CD4-positive, alpha-beta memory T cell (primary cell): Measurements from ENCODE around the gene U2AF1L4. TPM values are rescaled to one million over a fixed set of nuclear protein-coding genes. Genes with fewer than 3 reads are reported as not detected.

Experiments
- CTCF ChIA-PET: fragments of 350-600 bp; sonication (Branson Sonifier 250); formaldehyde crosslinking; loops from one replicate; lab custom pipeline; 2021; ENCODE audit warnings: inconsistent platforms; ENCODE audit not compliant: partially characterized antibody; lab: Charles Lee
- POLR2A ChIA-PET: fragments of 350-600 bp; sonication (Branson Sonifier 250); formaldehyde crosslinking; loops from one replicate; lab custom pipeline; 2021; ENCODE audit not compliant: partially characterized antibody; lab: Charles Lee
- DNase-seq, 5 donors: peaks; one replicate each; pipeline versions ENCODE4 v3.0.0 to v3.0.0-alpha.2; 2020 to 2022; ENCODE audit warnings: mixed read lengths in 1 of 5
- H3K27ac ChIP-seq: one replicate; pipeline ENCODE4 v1.7.0; 2013; ENCODE audit warnings: low read depth, low read length
- H3K27me3 ChIP-seq: 2 replicates; pipeline ENCODE4 v1.7.0; 2013; ENCODE audit warnings: mild to moderate bottlenecking, low read length, moderate library complexity; ENCODE audit not compliant: insufficient read depth
- H3K36me3 ChIP-seq: 2 replicates; pipeline ENCODE4 v1.7.0; 2013; ENCODE audit warnings: mild to moderate bottlenecking, low read length, moderate library complexity; ENCODE audit not compliant: insufficient read depth
- H3K4me1 ChIP-seq: 2 replicates; pipeline ENCODE4 v1.7.0; 2013; ENCODE audit warnings: mild to moderate bottlenecking, low read length, moderate library complexity; ENCODE audit not compliant: insufficient read depth
- H3K4me3 ChIP-seq, 2 donors: one replicate each; pipeline ENCODE4 v1.7.0; 2013; ENCODE audit warnings: low read length in 2 of 2, mild to moderate bottlenecking in 1 of 2
- H3K9me3 ChIP-seq, 2 donors: one replicate each; pipeline ENCODE4 v1.7.0; 2013; ENCODE audit warnings: low read length in 2 of 2, control low read depth in 1 of 2; ENCODE audit not compliant: control insufficient read depth in 1 of 2
- H3K27ac Mint-ChIP-seq, 7 donors: one replicate each; pipeline ENCODE4 v1.8.0; 2020 to 2021; ENCODE audit warnings: mixed read lengths in 7 of 7, mild to moderate bottlenecking in 6 of 7, inconsistent platforms in 3 of 7, moderate library complexity in 3 of 7
- H3K27me3 Mint-ChIP-seq, 2 donors: one replicate each; pipeline ENCODE4 v1.8.0; 2020 to 2021; ENCODE audit warnings: mixed read lengths in 2 of 2
- H3K36me3 Mint-ChIP-seq, 2 donors: one replicate each; pipeline ENCODE4 v1.8.0; 2020 to 2021; ENCODE audit warnings: mixed read lengths in 2 of 2, inconsistent platforms in 1 of 2, mild to moderate bottlenecking in 1 of 2
- H3K4me1 Mint-ChIP-seq, 4 donors: one replicate each; pipeline ENCODE4 v1.8.0; 2020 to 2021; ENCODE audit warnings: mixed read lengths in 4 of 4, mild to moderate bottlenecking in 1 of 4
- H3K4me3 Mint-ChIP-seq, 8 donors: one replicate each; pipeline ENCODE4 v1.8.0; 2020 to 2021; ENCODE audit warnings: mixed read lengths in 8 of 8, mild to moderate bottlenecking in 7 of 8, moderate library complexity in 6 of 8, inconsistent platforms in 3 of 8
- H3K9me3 Mint-ChIP-seq, 8 donors: one replicate each; pipeline ENCODE4 v1.8.0; 2020 to 2021; ENCODE audit warnings: mixed read lengths in 8 of 8, mild to moderate bottlenecking in 5 of 8, inconsistent platforms in 3 of 8, moderate library complexity in 1 of 8
- intact Hi-C: fragments of 100-400 bp; cut with micrococcal nuclease; formaldehyde crosslinking; loops from one replicate; pipeline ENCODE4 v1.15.1; 2023
- polyA plus RNA-seq, 2 donors: library from polyadenylated mRNA; unstranded; fragments of 300-500 nt; fragmentation: Illumina TruSeq; gene quantifications; one replicate each; pipeline ENCODE4 v1.2.3, GENCODE V29; 2021
- total RNA-seq, 2 experiments: library from RNA; stranded (reverse); gene quantifications; one replicate each; pipeline ENCODE4 v1.2.3, GENCODE V29; 2021

The U2AF1L4 gene
- total and polyA plus RNA-seq, 4 experiments from 2014 or later, result 48.7 to 65.2 (median 55.7) TPM

DNA sequence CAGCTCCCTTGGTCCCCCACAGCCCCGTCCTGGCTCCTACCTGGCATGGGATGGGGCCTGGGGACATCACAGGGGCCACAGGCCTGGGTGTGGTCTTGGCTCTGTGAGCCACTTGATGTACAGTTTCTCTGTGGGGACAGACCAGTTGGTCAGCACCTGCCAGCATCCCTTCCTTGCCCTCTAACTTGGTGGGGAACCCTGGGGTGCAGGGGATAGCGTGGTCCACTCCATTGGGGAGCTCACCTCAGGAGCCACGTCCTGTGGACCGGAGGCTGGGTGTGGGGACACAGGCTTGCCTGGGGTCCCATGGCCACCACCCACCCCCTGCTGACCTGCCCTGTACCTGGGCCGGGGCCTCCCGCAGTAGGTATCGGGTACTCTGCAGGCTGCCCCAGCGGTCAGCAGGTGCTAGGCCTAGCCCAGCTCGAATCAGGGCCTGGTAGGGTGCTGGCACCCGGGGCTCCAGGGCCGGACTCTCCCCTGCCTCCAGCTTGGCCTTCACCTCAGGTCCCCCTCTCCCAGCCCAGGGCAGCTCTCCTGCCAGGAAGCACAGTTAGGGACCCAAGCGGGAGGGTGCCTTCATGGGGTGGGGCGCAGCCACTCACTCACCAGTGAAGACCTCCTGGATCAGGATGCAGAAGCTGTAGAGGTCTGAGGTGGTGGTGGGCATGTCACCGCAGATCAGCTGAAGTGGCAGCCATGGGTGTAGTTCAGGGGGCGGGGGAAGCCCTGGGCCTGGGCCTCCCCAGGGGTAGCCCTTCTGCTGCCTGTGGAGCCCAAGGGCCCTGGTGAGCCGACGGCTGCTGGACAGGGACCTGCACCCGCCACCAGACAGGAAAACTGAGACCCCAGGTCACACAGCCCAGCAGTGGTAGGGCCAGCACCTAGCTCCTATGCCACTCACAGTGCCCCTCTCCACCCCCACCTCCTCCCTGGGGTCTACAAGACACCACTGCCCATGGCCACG is 45.0 kb upstream of the U2AF1L4 start:
- Histone ChIP-seq H3K27me3 (no peaks in the 10 kb centered on the region), H3K36me3 (no peaks in the 10 kb centered on the region), H3K4me1 (no peaks in the 10 kb centered on the region), H3K27ac (no peak overlapping the region), H3K4me3 (no peak overlapping the region), H3K9me3 (no peaks in the 10 kb centered on the region)
- H3K27ac Mint-ChIP-seq, result no peak overlapping the region
- peaks cover 0 to 1% of the 10 kb centered on the region in 2 donors for H3K36me3 Mint-ChIP-seq
- POLR2A ChIA-PET, result interaction anchor here (1.2 kb wide), 1 partner anchor 96 kb away, joined by 3 read pairs; no protein-coding TSS in a partner anchor
- intact Hi-C loops, result no loop called here
- H3K9me3 Mint-ChIP-seq, result peaks cover 0 to 2% (median 0%) of the 10 kb centered on the region in 8 donors
- H3K27me3 Mint-ChIP-seq, result peaks cover 4 to 6% of the 10 kb centered on the region in 2 donors
- no peak for DNase-seq
- H3K4me3 Mint-ChIP-seq, result no peak overlapping the region
- CTCF ChIA-PET, result interaction anchor here (1.0 kb wide), 1 partner anchor 95 kb away, joined by 3 read pairs; no protein-coding TSS in a partner anchor
- no peaks in the 10 kb centered on the region for H3K4me1 Mint-ChIP-seq

DNA sequence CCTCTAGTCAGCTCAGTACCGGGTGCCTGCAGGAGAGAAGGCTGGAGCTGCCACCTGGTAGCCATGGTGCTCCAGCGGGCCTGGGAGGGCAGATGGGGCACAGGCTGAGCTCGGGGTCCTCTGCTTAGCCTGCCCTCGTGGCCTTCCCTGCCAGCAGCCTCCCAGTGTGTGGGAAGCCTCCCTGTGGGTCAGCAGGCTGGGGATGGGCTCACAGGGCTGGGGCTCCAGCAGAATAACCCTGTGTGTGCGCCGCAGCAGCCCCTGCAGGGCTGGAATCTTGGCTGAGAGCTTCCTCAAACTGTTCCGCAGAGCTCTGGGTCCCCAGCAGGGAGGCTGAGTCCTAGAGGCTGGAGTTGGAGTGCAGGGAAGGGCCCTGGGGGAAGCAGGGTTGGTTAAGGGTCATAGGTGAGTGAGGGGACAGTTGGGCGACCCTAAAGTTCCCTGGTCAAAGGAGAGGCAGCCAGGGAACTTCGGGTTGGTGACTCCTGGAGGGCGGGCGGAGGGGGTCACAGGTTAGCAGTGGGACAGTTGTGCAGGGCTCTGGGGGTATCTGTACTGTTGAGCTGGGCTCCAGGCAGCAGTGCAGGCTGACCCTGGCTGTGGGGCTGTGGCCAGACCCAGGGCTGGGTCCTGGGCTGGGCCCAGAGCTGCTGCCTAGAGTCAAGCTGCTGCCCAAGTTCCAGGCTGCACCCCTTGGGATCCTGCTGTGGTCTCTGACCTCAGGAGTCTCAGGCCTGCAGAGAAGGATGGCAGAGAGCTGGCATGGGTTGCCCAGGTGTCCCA is 44.2 kb upstream of the U2AF1L4 start:
- ChIA-PET CTCF (interaction anchor here (1.0 kb wide), 1 partner anchor 94 kb away, joined by 3 read pairs; no protein-coding TSS in a partner anchor), POLR2A (no interaction called here)
- Mint-ChIP-seq H3K27ac (no peak overlapping the region), H3K27me3 (peaks cover 4 to 6% of the 10 kb centered on the region in 2 donors), H3K4me1 (no peaks in the 10 kb centered on the region), H3K36me3 (peaks cover 0 to 1% of the 10 kb centered on the region in 2 donors), H3K9me3 (peaks cover 0 to 2% (median 0%) of the 10 kb centered on the region in 8 donors), H3K4me3 (no peak overlapping the region)
- no peaks in the 10 kb centered on the region for H3K27me3 ChIP-seq
- DNase-seq, result no peak
- no peak overlapping the region for H3K27ac ChIP-seq
- no peaks in the 10 kb centered on the region for H3K36me3 ChIP-seq
- H3K4me1 ChIP-seq, result no peaks in the 10 kb centered on the region
- no peak overlapping the region for H3K4me3 ChIP-seq
- no peaks in the 10 kb centered on the region for H3K9me3 ChIP-seq
- intact Hi-C loops, result no loop called here

DNA sequence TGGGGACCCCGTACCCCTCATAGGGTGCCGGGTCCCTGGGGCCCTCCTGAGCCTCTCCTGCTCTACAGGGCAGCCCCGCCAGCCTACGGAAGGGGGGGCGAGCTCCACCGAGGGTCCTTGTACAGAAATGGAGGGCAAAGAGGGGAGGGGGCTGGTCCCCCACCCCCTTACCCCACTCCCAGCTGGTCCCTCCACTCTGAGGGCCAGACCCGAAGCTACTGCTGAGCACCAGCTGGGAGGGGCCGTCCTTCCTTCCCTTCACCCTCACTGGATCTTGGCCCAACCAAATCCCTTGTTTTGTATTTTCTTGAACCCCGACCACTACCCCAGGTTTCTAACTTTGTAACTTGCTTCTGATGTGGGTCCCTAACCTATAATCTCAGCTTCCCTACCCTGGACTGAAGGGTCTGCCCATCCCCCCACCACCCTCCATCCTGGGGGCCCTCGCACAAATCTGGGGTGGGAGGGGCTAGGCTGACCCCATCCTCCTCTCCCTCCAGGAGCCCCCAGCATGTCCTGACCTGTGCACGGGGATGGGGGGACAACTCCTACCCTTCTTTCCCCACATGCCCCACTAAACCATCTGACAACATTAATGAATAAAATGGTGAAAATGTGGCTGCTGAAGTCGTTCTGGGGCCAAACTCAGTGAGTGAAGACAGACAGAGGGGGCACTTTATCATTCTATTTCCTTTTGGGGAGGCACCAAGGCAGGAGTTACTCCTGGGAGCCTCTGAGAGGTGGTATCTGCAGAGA is 43.2 kb upstream of the U2AF1L4 start:
- H3K27me3 Mint-ChIP-seq, result peaks cover 0 to 3% of the 10 kb centered on the region in 2 donors

DNA sequence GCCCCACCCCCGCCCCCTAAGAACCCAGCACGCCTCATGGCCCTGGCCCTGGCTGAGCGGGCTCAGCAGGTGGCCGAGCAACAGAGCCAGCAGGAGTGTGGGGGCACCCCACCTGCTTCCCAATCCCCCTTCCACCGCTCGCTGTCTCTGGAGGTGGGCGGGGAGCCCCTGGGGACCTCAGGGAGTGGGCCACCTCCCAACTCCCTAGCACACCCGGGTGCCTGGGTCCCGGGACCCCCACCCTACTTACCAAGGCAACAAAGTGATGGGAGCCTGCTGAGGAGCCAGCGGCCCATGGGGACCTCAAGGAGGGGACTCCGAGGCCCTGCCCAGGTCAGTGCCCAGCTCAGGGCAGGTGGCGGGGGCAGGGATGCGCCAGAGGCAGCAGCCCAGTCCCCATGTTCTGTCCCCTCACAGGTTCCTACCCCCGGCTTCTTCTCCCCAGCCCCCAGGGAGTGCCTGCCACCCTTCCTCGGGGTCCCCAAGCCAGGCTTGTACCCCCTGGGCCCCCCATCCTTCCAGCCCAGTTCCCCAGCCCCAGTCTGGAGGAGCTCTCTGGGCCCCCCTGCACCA is 42.1 kb upstream of the U2AF1L4 start:
- Histone ChIP-seq H3K27ac (no peak overlapping the region), H3K27me3 (no peaks in the 10 kb centered on the region), H3K4me1 (no peaks in the 10 kb centered on the region), H3K9me3 (no peaks in the 10 kb centered on the region), H3K4me3 (no peak overlapping the region), H3K36me3 (no peaks in the 10 kb centered on the region)
- Mint-ChIP-seq H3K27ac (no peak overlapping the region), H3K4me3 (no peak overlapping the region), H3K27me3 (no peaks in the 10 kb centered on the region), H3K4me1 (peaks cover 0 to 1% (median 0%) of the 10 kb centered on the region in 4 donors), H3K9me3 (peaks cover 0 to 2% (median 0%) of the 10 kb centered on the region in 8 donors), H3K36me3 (peaks cover 7% of the 10 kb centered on the region in 2 donors)
- intact Hi-C loops, result no loop called here
- POLR2A ChIA-PET, result no interaction called here
- CTCF ChIA-PET, result no interaction called here
- no peak for DNase-seq

More for the DNA sequence above, 43.2 kb upstream of the U2AF1L4 start:
- Mint-ChIP-seq H3K27ac (no peak overlapping the region), H3K9me3 (peaks cover 0 to 2% (median 0%) of the 10 kb centered on the region in 8 donors), H3K4me3 (no peak overlapping the region), H3K4me1 (no peaks in the 10 kb centered on the region), H3K36me3 (peaks cover 0 to 2% of the 10 kb centered on the region in 2 donors)
- DNase-seq, result no peak
- no peaks in the 10 kb centered on the region for H3K27me3 ChIP-seq
- no peaks in the 10 kb centered on the region for H3K4me1 ChIP-seq
- ChIA-PET CTCF (no interaction called here), POLR2A (no interaction called here)
- no peak overlapping the region for H3K4me3 ChIP-seq
- intact Hi-C loops, result no loop called here
- H3K36me3 ChIP-seq, result no peaks in the 10 kb centered on the region
- no peak overlapping the region for H3K27ac ChIP-seq
- H3K9me3 ChIP-seq, result no peaks in the 10 kb centered on the region

DNA sequence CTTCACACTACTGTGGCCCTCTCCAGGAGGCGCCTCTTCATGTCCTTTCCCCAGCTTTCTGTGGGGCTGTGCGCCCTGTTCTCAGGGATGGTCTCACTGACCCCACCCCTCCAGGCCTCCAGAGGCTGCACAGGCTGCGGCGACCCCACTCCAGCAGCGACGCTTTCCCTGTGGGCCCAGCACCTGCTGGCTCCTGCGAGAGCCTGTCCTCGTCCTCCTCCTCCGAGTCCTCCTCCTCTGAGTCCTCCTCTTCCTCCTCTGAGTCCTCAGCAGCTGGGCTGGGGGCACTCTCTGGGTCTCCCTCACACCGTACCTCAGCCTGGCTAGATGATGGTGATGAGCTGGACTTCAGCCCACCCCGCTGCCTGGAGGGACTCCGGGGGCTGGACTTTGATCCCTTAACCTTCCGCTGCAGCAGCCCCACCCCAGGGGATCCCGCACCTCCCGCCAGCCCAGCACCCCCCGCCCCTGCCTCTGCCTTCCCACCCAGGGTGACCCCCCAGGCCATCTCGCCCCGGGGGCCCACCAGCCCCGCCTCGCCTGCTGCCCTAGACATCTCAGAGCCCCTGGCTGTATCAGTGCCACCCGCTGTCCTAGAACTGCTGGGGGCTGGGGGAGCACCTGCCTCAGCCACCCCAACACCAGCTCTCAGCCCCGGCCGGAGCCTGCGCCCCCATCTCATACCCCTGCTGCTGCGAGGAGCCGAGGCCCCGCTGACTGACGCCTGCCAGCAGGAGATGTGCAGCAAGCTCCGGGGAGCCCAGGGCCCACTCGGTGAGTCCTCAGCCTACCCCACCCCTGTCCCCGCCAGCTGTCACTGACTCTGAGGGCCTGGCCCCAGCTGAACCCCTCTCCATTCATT is 41.3 kb upstream of the U2AF1L4 start:
- H3K9me3 Mint-ChIP-seq, result peaks cover 0 to 2% (median 0%) of the 10 kb centered on the region in 8 donors
- no peak for DNase-seq
- H3K4me3 ChIP-seq, result no peak overlapping the region
- H3K27me3 Mint-ChIP-seq, result no peaks in the 10 kb centered on the region
- H3K27me3 ChIP-seq, result no peaks in the 10 kb centered on the region
- peaks cover 7 to 9% of the 10 kb centered on the region in 2 donors for H3K36me3 Mint-ChIP-seq
- H3K4me1 ChIP-seq, result no peaks in the 10 kb centered on the region
- peak overlapping the region in 1 of 7 donors; percentile 71 for H3K27ac Mint-ChIP-seq
- H3K36me3 ChIP-seq, result peaks cover 3% of the 10 kb centered on the region
- ChIA-PET CTCF (no interaction called here), POLR2A (no interaction called here)
- intact Hi-C loops, result no loop called here
- no peaks in the 10 kb centered on the region for H3K9me3 ChIP-seq
- no peak overlapping the region for H3K27ac ChIP-seq
- H3K4me3 Mint-ChIP-seq, result no peak overlapping the region
- H3K4me1 Mint-ChIP-seq, result peaks cover 0 to 1% (median 0%) of the 10 kb centered on the region in 4 donors

DNA sequence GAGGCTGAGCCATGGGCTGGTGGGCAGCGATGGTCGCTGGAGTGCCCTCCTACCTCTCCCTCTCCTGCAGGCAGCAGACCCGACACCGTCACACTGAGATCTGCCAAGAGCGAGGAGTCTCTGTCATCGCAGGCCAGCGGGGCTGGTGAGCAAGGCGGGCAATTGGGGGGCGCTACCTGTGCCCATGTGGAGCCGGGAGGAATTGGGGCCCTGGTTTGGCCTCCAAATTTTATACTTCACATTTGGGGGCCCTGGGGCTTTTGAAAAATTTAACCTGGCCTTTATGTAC is 40.1 kb upstream of the U2AF1L4 start:
- Histone ChIP-seq H3K36me3 (peaks cover 8% of the 10 kb centered on the region), H3K4me3 (no peak overlapping the region), H3K27me3 (no peaks in the 10 kb centered on the region), H3K4me1 (no peaks in the 10 kb centered on the region), H3K27ac (no peak overlapping the region), H3K9me3 (no peaks in the 10 kb centered on the region)
- no peaks in the 10 kb centered on the region for H3K27me3 Mint-ChIP-seq
- H3K4me3 Mint-ChIP-seq, result no peak overlapping the region
- intact Hi-C loops, result no loop called here
- no peak for DNase-seq
- H3K27ac Mint-ChIP-seq, result no peak overlapping the region
- ChIA-PET POLR2A (no interaction called here), CTCF (no interaction called here)
- H3K36me3 Mint-ChIP-seq, result peaks cover 7 to 15% of the 10 kb centered on the region in 2 donors
- H3K9me3 Mint-ChIP-seq, result peaks cover 0 to 2% (median 0%) of the 10 kb centered on the region in 8 donors
- H3K4me1 Mint-ChIP-seq, result peaks cover 0 to 1% (median 0%) of the 10 kb centered on the region in 4 donors
